H1 (cell line): Measurements from ENCODE around the gene RHOB. TPM values are rescaled to one million over a fixed set of nuclear protein-coding genes. Genes with fewer than 3 reads are reported as not detected.
A peak's percentile ranks its signal among the peaks of the same experiment; 100 is the strongest.

Source experiments
- CTCF ChIA-PET: fragments of 300-600 bp; sonication (Branson Sonifier 250); formaldehyde crosslinking; loops from one replicate; lab custom pipeline; 2021; ENCODE audit not compliant: partially characterized antibody; lab: Charles Lee
- POLR2A ChIA-PET: fragments of 300-600 bp; sonication (Branson Sonifier 250); formaldehyde crosslinking; loops from one replicate; lab custom pipeline; 2021; ENCODE audit warnings: inconsistent platforms; ENCODE audit not compliant: partially characterized antibody; lab: Charles Lee
- DNase-seq, 2 experiments: peaks; one replicate each; pipeline versions ENCODE4 v3.0.0 to v3.0.0-alpha.2; 2010 to 2022; ENCODE audit warnings: low spot score in 2 of 2, low read depth in 1 of 2, mixed read lengths in 1 of 2
- FAIRE-seq: peaks from 2 replicates; lab custom pipeline; 2011; peaks lifted over from hg19 to GRCh38; lab: Jason Lieb, UNC
- H2AFZ ChIP-seq: 2 replicates; pipeline ENCODE4 v1.8.1; 2012; ENCODE audit warnings: low read length, inconsistent platforms
- H2AK5ac ChIP-seq: 2 replicates; pipeline ENCODE4 v1.6.1; 2013; ENCODE audit warnings: low read depth, low read length
- H2BK120ac ChIP-seq: replicated peaks from 2 replicates; pipeline ENCODE3; 2013; ENCODE audit warnings: low read depth, low read length, inconsistent platforms
- H2BK12ac ChIP-seq: 2 replicates; pipeline ENCODE4 v1.6.1; 2013; ENCODE audit warnings: low read depth, low read length
- H2BK15ac ChIP-seq: 2 replicates; pipeline ENCODE4 v1.6.1; 2013; ENCODE audit warnings: low read length
- H2BK20ac ChIP-seq: 2 replicates; pipeline ENCODE4 v1.6.1; 2013; ENCODE audit warnings: low read length
- H2BK5ac ChIP-seq: 2 replicates; pipeline ENCODE4 v1.6.1; 2013; ENCODE audit warnings: low read depth, low read length
- H3K14ac ChIP-seq: 2 replicates; pipeline ENCODE4 v1.6.1; 2013; ENCODE audit warnings: inconsistent platforms; ENCODE audit not compliant: insufficient read length
- H3K18ac ChIP-seq: 2 replicates; pipeline ENCODE4 v1.6.1; 2013; ENCODE audit warnings: low read length; ENCODE audit errors: extremely low read depth
- H3K23ac ChIP-seq: 2 replicates; pipeline ENCODE4 v1.6.1; 2013; ENCODE audit warnings: inconsistent platforms; ENCODE audit not compliant: insufficient read length
- H3K23me2 ChIP-seq: 2 replicates; pipeline ENCODE4 v1.6.1; 2013; ENCODE audit warnings: low read depth, low read length
- H3K27ac ChIP-seq: 2 replicates; pipeline ENCODE4 v1.6.1; 2011; ENCODE audit warnings: low read depth, low read length, inconsistent platforms
- H3K27me3 ChIP-seq, 4 experiments: replicated peaks in 1 of 4; 1 replicate in 1 of 4; 2 replicates in 3 of 4; pipeline versions ENCODE4 v1.6.1 to v1.8.1; 2011 to 2013; ENCODE audit warnings: low read length in 3 of 4, mild to moderate bottlenecking in 3 of 4, inconsistent platforms in 2 of 4, mixed read lengths in 2 of 4, moderate library complexity in 1 of 4; ENCODE audit not compliant: control insufficient read depth in 3 of 4, insufficient read depth in 3 of 4; ENCODE audit errors: extremely low read depth in 1 of 4
- H3K36me3 ChIP-seq, 4 experiments: 2 replicates each; pipeline versions ENCODE4 v1.6.1 to v1.8.1; 2011 to 2013; ENCODE audit warnings: mild to moderate bottlenecking in 4 of 4, low read length in 3 of 4, moderate library complexity in 2 of 4, control low read depth in 1 of 4, inconsistent platforms in 1 of 4; ENCODE audit not compliant: insufficient read depth in 4 of 4, control insufficient read depth in 2 of 4
- H3K4ac ChIP-seq: replicated peaks from 2 replicates; pipeline ENCODE3; 2013; ENCODE audit warnings: low read length, low read depth, mixed read lengths, inconsistent platforms; ENCODE audit not compliant: insufficient read length
- H3K4me1 ChIP-seq, 4 experiments: replicated peaks in 1 of 4; 1 replicate in 1 of 4; 2 replicates in 3 of 4; pipeline versions ENCODE4 v1.6.1 to v1.8.1; 2011 to 2013; ENCODE audit warnings: low read length in 3 of 4, inconsistent platforms in 2 of 4, mixed read lengths in 1 of 4; ENCODE audit not compliant: insufficient read depth in 4 of 4, control insufficient read depth in 3 of 4
- H3K4me2 ChIP-seq, 2 experiments: 2 replicates each; pipeline versions ENCODE4 v1.6.1 to v1.8.1; 2011 to 2013; ENCODE audit warnings: low read depth in 2 of 2, low read length in 2 of 2, control low read depth in 1 of 2, inconsistent platforms in 1 of 2, mild to moderate bottlenecking in 1 of 2; ENCODE audit not compliant: insufficient read depth in 1 of 2
- H3K4me3 ChIP-seq, 4 experiments: fragments of 200-600, 300-600 bp in 1 of 4; sonication (generic), shearing (Covaris generic), sonication (Bioruptor Twin) in 1 of 4; 2 replicates each; pipeline versions ENCODE4 v1.5.1 to v1.8.1; 2011 to 2016; ENCODE audit warnings: low read length in 4 of 4, low read depth in 3 of 4, control low read depth in 2 of 4, inconsistent platforms in 2 of 4, mild to moderate bottlenecking in 2 of 4, mixed read lengths in 1 of 4, moderate library complexity in 1 of 4; ENCODE audit not compliant: insufficient read depth in 2 of 4; ENCODE audit errors: extremely low read depth in 1 of 4
- H3K56ac ChIP-seq: replicated peaks from 2 replicates; pipeline ENCODE3; 2013; ENCODE audit warnings: low read depth, mild to moderate bottlenecking, mixed read lengths, low read length, inconsistent platforms; ENCODE audit not compliant: insufficient read length
- H3K79me1 ChIP-seq: 2 replicates; pipeline ENCODE4 v1.6.1; 2013; ENCODE audit warnings: low read depth, low read length, control low read depth
- H3K79me2 ChIP-seq, 2 experiments: 2 replicates each; pipeline versions ENCODE4 v1.6.1 to v1.8.1; 2012 to 2013; ENCODE audit warnings: low read length in 2 of 2, mild to moderate bottlenecking in 2 of 2, inconsistent platforms in 1 of 2; ENCODE audit not compliant: insufficient read depth in 2 of 2, control insufficient read depth in 1 of 2
- H3K9ac ChIP-seq, 4 experiments: replicated peaks in 1 of 4; 1 replicate in 1 of 4; 2 replicates in 3 of 4; pipeline versions ENCODE4 v1.6.1 to v1.8.1; 2011 to 2013; ENCODE audit warnings: low read depth in 3 of 4, low read length in 3 of 4, control low read depth in 2 of 4, mild to moderate bottlenecking in 2 of 4, moderate library complexity in 2 of 4, inconsistent platforms in 1 of 4; ENCODE audit errors: extremely low read depth in 1 of 4
- H3K9me3 ChIP-seq, 2 experiments: 2 replicates each; pipeline versions ENCODE4 v1.6.1 to v1.8.1; 2012 to 2013; ENCODE audit warnings: mild to moderate bottlenecking in 2 of 2, moderate library complexity in 2 of 2, control low read depth in 1 of 2, inconsistent platforms in 1 of 2, low read depth in 1 of 2, low read length in 1 of 2, mixed read lengths in 1 of 2; ENCODE audit not compliant: insufficient read depth in 2 of 2
- H4K20me1 ChIP-seq, 2 experiments: replicated peaks in 1 of 2; 2 replicates each; pipeline versions ENCODE3 to v1.8.1; 2011 to 2013; ENCODE audit warnings: inconsistent platforms in 2 of 2, low read length in 2 of 2, mild to moderate bottlenecking in 1 of 2; ENCODE audit not compliant: insufficient read depth in 2 of 2, control insufficient read depth in 1 of 2
- H4K5ac ChIP-seq: 2 replicates; pipeline ENCODE4 v1.6.1; 2013; ENCODE audit warnings: low read length, low read depth, mixed read lengths, inconsistent platforms; ENCODE audit not compliant: insufficient read length
- H4K8ac ChIP-seq: 2 replicates; pipeline ENCODE4 v1.8.0; 2013; ENCODE audit warnings: mild to moderate bottlenecking, moderate library complexity, low read length, inconsistent platforms; ENCODE audit not compliant: insufficient read depth; ENCODE audit errors: extremely low read depth
- H4K91ac ChIP-seq: replicated peaks from 2 replicates; pipeline ENCODE3; 2013; ENCODE audit warnings: low read length, mixed read lengths, inconsistent platforms; ENCODE audit not compliant: insufficient read length
- ASH2L ChIP-seq: fragments of 200-600, 300-600 bp; sonication (generic); IDR thresholded peaks from one replicate; pipeline ENCODE4 v1.7.1; 2017; ENCODE audit warnings: low read length
- BCL11A ChIP-seq, 2 experiments: IDR thresholded peaks; one replicate each; pipeline ENCODE4 v1.6.1; 2011; ENCODE audit warnings: low read depth in 2 of 2, low read length in 2 of 2, mild to moderate bottlenecking in 2 of 2
- CHD2 ChIP-seq: IDR thresholded peaks from 2 replicates; pipeline ENCODE4 v1.6.1; 2012; ENCODE audit warnings: low read length, improper control_type of control experiment
- CREB1 ChIP-seq: IDR thresholded peaks from 2 replicates; pipeline ENCODE4 v1.6.1; 2012; ENCODE audit warnings: inconsistent platforms
- EZH2 ChIP-seq: fragments of 200-600 bp; sonication (generic); IDR thresholded peaks from 2 replicates; pipeline ENCODE4 v1.7.1; 2012; ENCODE audit warnings: low read depth, mild to moderate bottlenecking, moderate library complexity, low read length, inconsistent platforms; ENCODE audit not compliant: severe bottlenecking
- JUND ChIP-seq: IDR thresholded peaks from 2 replicates; pipeline ENCODE4 v1.6.1; 2011; ENCODE audit warnings: mild to moderate bottlenecking, improper control_type of control experiment, low read length
- POLR2A ChIP-seq, 2 experiments: IDR thresholded peaks; 1 replicate in 1 of 2; 2 replicates in 1 of 2; pipeline ENCODE4 v1.6.1; 2011; ENCODE audit warnings: low read depth in 2 of 2, low read length in 2 of 2, mild to moderate bottlenecking in 2 of 2; ENCODE audit errors: control extremely low read depth in 1 of 2
- POLR2AphosphoS5 ChIP-seq: IDR thresholded peaks from 2 replicates; pipeline ENCODE4 v1.6.1; 2011; ENCODE audit warnings: low read depth, low read length
- RNF2 ChIP-seq: fragments of 200-900, 300-1000 bp; sonication (generic); IDR thresholded peaks from 2 replicates; pipeline ENCODE4 v1.7.1; 2016; ENCODE audit warnings: borderline replicate concordance, low read depth, mild to moderate bottlenecking, antibody characterized with exemption, low read length; ENCODE audit not compliant: poor library complexity, severe bottlenecking; ENCODE audit errors: missing control alignments
- SP1 ChIP-seq: IDR thresholded peaks from 2 replicates; pipeline ENCODE4 v1.6.1; 2011; ENCODE audit warnings: low read depth, low read length
- YY1 ChIP-seq: IDR thresholded peaks from 2 replicates; pipeline ENCODE4 v1.6.1; 2011; ENCODE audit warnings: low read depth, mild to moderate bottlenecking, low read length
- WGBS, 2 experiments: shearing (Covaris generic) in 1 of 2; methylation state at CpG; one replicate each; pipeline versions ENCODE4 v1.1.6 to v1.1.7; 2013 to 2015; ENCODE audit warnings: low lambda C conversion rate in 2 of 2, mixed read lengths in 2 of 2, inconsistent platforms in 1 of 2, low coverage in 1 of 2, missing lambda C conversion rate in 1 of 2; ENCODE audit not compliant: insufficient replicate concordance in 2 of 2, insufficient coverage in 1 of 2, insufficient read length in 1 of 2; ENCODE audit errors: extremely low coverage in 1 of 2, missing lambda C conversion rate in 1 of 2; 5-methylcytosine and 5-hydroxymethylcytosine counted together
- polyA plus RNA-seq, 7 experiments: library from polyadenylated mRNA; depleted of rRNA in 3 of 7; stranded (reverse) in 5 of 7; unstranded in 2 of 7; fragments of >200 nt in 5 of 7; fragments of 200-250 nt in 2 of 7; gene quantifications; 1 replicate in 5 of 7; 2 replicates in 1 of 7; 4 replicates in 1 of 7; pipeline versions ENCODE4 v1.2.1 to v1.2.3, GENCODE V29; 2011 to 2013; ENCODE audit warnings: missing spikeins in 2 of 7, mixed read lengths in 2 of 7
- total RNA-seq: library from RNA; stranded (reverse); fragmentation: NEBNext Ultra II Directional; extraction: Animal tissue kit (Norgen Biotek cat#: 25700); gene quantifications from 2 replicates; pipeline ENCODE4 v1.2.1, GENCODE V29; 2021
- TF ChIP-seq, protein P1 (sequence below): IDR thresholded peaks from 2 replicates; pipeline ENCODE4 v1.6.1; 2012; ENCODE audit warnings: inconsistent platforms

The RHOB gene
- total and polyA plus RNA-seq, 2 of the 8 experiments (the other 6 are each of a cell fraction or from before 2014, with no cell fraction given): 9.3 to 9.5 TPM

DNA sequence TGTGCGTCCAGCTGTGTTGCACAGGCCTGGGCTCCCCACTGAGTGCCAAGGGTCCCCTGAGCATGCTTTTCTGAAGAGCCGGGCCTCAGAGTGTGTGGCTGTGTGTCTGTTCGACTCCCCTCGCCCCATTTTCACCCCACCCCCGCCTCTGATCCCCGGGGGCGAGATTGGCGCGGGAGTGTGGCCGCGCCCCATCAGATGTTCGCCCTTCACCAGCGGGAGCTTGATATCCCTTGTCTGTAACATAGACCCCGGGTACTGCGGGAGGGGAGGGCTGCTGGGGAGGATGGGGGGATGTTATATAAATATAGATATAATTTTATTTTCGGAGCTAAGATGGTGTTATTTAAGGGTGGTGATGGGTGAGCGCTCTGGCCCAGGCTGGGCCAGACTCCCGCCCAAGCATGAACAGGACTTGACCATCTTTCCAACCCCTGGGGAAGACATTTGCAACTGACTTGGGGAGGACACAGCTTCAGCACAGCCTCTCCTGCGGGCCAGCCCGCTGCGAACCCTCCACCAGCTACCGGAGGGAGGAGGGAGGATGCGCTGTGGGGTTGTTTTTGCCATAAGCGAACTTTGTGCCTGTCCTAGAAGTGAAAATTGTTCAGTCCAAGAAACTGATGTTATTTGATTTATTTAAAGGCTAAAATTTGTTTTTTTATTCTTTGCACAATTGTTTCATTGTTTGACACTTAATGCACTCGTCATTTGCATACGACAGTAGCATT, 1.5 kb downstream of the RHOB start:
- H3K27me3 ChIP-seq: peaks cover 15 to 54% (median 37%) of the 10 kb centered on the region in 4 experiments
- TF ChIP-seq POLR2AphosphoS5: 0 out of 2 replicates have a peak, but pooled peaks have one; percentile 43
- no peak for TF ChIP-seq BCL11A (IDR thresholded peaks at IDR 0.05; ENCODE audit: low read depth in 2 of 2, low read length in 2 of 2)
- no peak for TF ChIP-seq EZH2
- TF ChIP-seq POLR2A (IDR thresholded peaks at IDR 0.05; ENCODE audit: control extremely low read depth in 1 of 2, low read depth in 2 of 2, low read length in 2 of 2): peak in 1 of 2 experiments; percentile 46; a peak in 2 of 3 replicates
- TF ChIP-seq YY1: no peak
- TF ChIP-seq JUND: no peak
- TF ChIP-seq CHD2: no peak
- TF ChIP-seq ASH2L: no peak
- TF ChIP-seq RNF2: peak; percentile 48
- no peak for TF ChIP-seq CREB1
- 0 out of 2 replicates have a peak, but pooled peaks have one; percentile 3 for TF ChIP-seq SP1
- TF ChIP-seq, protein P1, sequence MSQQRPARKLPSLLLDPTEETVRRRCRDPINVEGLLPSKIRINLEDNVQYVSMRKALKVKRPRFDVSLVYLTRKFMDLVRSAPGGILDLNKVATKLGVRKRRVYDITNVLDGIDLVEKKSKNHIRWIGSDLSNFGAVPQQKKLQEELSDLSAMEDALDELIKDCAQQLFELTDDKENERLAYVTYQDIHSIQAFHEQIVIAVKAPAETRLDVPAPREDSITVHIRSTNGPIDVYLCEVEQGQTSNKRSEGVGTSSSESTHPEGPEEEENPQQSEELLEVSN: no peak

More for the DNA sequence above, 1.5 kb downstream of the RHOB start:
- no peaks in the 10 kb centered on the region for H3K79me1 ChIP-seq
- H3K4me1 ChIP-seq: peaks cover 9 to 16% (median 13%) of the 10 kb centered on the region in 4 experiments
- H4K91ac ChIP-seq: no peak overlapping the region
- peaks cover 14% of the 10 kb centered on the region; the same call in 1 of the 2 replicates for H3K23me2 ChIP-seq
- no peak overlapping the region for H2BK12ac ChIP-seq
- no peak overlapping the region for H2BK20ac ChIP-seq
- DNase-seq (no peak), FAIRE-seq (no peak)
- peak overlapping the region; percentile 61 to 73 (median 66) for H3K4me3 ChIP-seq
- no peak overlapping the region for H3K23ac ChIP-seq
- peak overlapping the region; percentile 98 to 99 for H3K4me2 ChIP-seq
- H3K4ac ChIP-seq: no peak overlapping the region
- no peak overlapping the region for H2BK120ac ChIP-seq
- H2AFZ ChIP-seq: no peak overlapping the region
- H2BK5ac ChIP-seq: 0 out of 2 replicates have a peak overlapping the region, but pooled peaks have one; percentile 16
- WGBS, 2 experiments: 28% methylated on average over 23 of the region's 26 CpGs; no CpG with 5 or more reads in 1 of the 2 experiments
- H2BK15ac ChIP-seq: no peak overlapping the region
- peak overlapping the region; percentile 31; the same call in 1 of the 2 replicates for H4K8ac ChIP-seq
- H3K18ac ChIP-seq: no peak overlapping the region; the same call in 1 of the 2 replicates
- H3K56ac ChIP-seq: no peak overlapping the region
- CTCF ChIA-PET: interaction anchor here (0.6 to 13.5 kb wide), 19 partner anchors 11 to 597 kb away, joined by 3 to 367 read pairs (median 5); partner anchors contain the start of gene HS1BP3
- H4K5ac ChIP-seq: no peak overlapping the region
- H4K20me1 ChIP-seq: peaks cover 12% of the 10 kb centered on the region in 2 experiments
- H3K14ac ChIP-seq: no peak overlapping the region
- no peaks in the 10 kb centered on the region for H3K36me3 ChIP-seq
- no peaks in the 10 kb centered on the region for H3K79me2 ChIP-seq
- no peak overlapping the region for H2AK5ac ChIP-seq
- no peaks in the 10 kb centered on the region for H3K9me3 ChIP-seq
- no peak overlapping the region for H3K27ac ChIP-seq
- H3K9ac ChIP-seq: no peak overlapping the region
- POLR2A ChIA-PET: interaction anchor here (0.9 to 3.7 kb wide), 35 partner anchors 10 to 217 kb away, joined by 3 to 57 read pairs (median 10); partner anchors contain the start of gene HS1BP3
